GM11168 (cell line): Measurements from ENCODE around the gene PDE3A.
"Not testable (repeated sequence)": the region's sequence is repeated elsewhere in the genome, so short reads cannot be mapped to it uniquely, and the experiment has no call there.

Experiments used
- in situ Hi-C: fragments of 300-500 bp; cut with MboI; formaldehyde crosslinking; loops from one replicate; pipeline ENCODE4 v1.12.0; 2022; ENCODE audit warnings: low sequenced_read_pairs; ENCODE audit not compliant: unreplicated experiment

The PDE3A gene

GRCh38 chr12:20527417-20528163 lies 159.3 kb downstream of the PDE3A start:
- in situ Hi-C loops = no loop called here

DNA sequence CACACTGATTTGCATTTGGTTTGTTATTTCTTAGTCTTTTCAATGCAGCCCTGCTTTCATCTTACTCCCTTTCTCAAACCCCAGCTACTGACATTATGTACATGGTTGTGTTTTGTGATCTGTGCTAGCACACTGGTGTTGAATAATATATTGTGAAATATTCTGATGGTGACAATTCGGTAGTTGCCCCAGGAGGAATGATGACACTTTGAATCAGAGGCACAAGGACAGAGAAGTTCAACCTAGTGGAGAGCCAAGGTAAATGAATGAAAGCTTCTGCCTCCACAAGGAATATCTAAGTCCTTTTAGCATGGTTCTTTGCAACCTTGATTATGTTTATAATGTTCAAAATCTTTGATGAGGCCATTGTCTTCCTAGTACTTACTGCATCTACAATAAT lies 159.9 kb downstream of the PDE3A start:
- in situ Hi-C loops = no loop called here

GRCh38 chr12:20546267-20546666 lies 177.9 kb downstream of the PDE3A start:
- in situ Hi-C loops = no loop called here

GRCh38 chr12:20547816-20548575 lies 179.7 kb downstream of the PDE3A start:
- in situ Hi-C loops = no loop called here

DNA sequence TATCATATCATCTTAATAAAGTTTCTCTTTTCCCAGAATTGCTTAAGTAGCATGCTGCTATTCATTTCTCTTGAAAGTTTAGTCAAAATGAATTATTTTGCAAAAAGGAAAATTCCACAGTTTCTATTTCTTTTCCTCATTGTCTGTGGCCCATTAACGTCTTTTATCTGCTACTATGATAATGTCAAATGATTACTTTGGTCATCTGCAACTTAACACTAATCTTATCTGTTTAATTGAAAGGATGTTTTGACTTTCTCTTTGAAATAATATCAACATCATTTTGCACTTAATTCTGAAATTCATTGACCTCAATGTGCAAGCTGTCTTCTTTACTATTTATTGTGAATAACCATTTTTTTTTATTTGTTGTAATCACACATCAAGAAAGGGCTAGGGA lies 180.3 kb downstream of the PDE3A start:
- in situ Hi-C loops = no loop called here

DNA sequence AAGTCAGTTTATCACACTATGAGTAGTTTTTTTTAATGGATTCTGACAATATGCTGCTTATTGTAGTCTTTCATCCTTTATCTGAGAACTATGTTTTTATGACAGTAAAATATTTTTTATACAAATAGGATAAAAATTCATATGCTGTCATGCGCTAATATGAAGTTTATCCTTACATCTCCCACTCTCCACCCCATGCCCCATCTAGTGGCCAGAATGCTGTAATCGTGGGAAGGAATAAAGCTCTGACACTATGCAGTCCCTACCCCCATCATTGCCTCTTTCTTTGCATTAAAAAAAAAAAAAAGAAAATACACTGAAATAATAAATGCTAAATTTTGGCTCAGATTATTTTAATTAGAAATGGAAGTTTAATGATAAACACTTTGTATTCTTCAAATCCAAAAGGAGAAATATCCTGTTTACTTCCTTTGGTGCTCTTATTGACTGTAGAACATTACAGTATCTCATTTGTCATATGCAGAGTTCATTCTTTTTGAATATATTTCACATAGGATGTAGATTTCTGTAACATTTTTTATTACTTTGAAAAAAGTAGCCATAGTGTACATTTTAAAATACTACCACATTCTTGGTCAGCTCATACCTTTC lies 180.9 kb downstream of the PDE3A start:
- in situ Hi-C loops = no loop called here

DNA sequence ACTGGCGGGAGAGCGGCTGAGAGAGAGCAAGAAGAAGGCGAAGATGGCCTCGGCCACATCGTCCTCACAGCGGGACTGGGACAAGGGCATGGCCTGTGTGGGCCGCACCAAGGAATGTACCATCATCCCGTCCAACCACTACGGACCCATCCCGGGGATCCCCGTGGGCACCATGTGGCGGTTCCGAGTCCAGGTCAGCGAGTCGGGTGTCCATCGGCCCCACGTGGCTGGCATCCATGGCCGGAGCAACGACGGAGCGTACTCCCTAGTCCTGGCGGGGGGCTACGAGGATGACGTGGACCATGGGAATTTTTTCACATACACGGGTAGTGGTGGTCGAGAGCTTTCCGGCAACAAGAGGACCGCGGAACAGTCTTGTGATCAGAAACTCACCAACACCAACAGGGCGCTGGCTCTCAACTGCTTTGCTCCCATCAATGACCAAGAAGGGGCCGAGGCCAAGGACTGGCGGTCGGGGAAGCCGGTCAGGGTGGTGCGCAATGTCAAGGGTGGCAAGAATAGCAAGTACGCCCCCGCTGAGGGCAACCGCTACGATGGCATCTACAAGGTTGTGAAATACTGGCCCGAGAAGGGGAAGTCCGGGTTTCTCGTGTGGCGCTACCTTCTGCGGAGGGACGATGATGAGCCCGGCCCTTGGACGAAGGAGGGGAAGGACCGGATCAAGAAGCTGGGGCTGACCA lies 183.6 kb downstream of the PDE3A start:
- in situ Hi-C loops = not testable (repeated sequence)

DNA sequence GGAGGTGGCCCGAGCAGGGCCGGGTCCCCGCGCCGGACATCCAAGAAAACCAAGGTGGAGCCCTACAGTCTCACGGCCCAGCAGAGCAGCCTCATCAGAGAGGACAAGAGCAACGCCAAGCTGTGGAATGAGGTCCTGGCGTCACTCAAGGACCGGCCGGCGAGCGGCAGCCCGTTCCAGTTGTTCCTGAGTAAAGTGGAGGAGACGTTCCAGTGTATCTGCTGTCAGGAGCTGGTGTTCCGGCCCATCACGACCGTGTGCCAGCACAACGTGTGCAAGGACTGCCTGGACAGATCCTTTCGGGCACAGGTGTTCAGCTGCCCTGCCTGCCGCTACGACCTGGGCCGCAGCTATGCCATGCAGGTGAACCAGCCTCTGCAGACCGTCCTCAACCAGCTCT lies 184.2 kb downstream of the PDE3A start:
- in situ Hi-C loops = not testable (repeated sequence)

DNA sequence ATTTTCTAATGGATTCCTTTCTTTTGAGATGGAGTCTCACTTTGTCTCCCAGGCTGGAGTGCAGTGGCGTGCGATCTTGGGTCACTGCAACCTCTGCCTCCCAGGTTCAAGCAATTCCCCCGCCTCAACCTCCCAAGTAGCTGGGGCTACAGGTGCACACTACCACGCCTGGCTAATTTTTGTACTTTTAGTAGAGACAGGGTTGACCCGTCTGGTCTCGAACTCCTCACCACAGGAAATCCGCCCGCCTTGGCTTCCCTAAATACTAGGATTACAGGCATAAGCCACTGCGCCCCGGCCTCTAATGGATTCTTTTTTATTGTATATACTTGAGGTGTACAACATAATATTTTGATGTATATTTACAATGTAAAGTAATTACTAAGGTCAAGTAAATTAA lies 186.7 kb downstream of the PDE3A start:
- in situ Hi-C loops = no loop called here

GRCh38 chr12:20555771-20556170 lies 187.4 kb downstream of the PDE3A start:
- in situ Hi-C loops = no loop called here

DNA sequence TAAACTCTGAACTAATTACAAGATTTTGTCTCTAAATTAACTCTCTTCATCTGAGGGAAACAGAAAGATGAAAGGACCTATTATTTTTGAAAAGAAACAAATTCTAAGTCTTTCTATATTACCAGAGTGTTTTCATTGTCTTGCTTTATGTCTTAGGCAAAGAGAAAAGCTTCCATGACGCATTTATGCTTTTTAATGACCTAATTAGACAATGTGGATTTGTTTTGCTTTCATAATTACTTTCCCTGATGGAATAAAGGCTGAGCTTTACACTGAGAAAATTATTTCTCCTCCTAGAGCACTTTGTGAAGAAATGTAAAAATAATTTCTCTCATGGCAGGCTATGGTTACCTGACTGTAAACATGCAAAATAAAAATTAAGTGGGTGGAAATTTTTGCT lies 188.8 kb downstream of the PDE3A start:
- in situ Hi-C loops = no loop called here

GRCh38 chr12:20560935-20561334 lies 192.6 kb downstream of the PDE3A start:
- in situ Hi-C loops = no loop called here

- in situ Hi-C loops = no loop called here
Observed at GRCh38 chr12:20561871-20562270, 193.5 kb downstream of the PDE3A start.

DNA sequence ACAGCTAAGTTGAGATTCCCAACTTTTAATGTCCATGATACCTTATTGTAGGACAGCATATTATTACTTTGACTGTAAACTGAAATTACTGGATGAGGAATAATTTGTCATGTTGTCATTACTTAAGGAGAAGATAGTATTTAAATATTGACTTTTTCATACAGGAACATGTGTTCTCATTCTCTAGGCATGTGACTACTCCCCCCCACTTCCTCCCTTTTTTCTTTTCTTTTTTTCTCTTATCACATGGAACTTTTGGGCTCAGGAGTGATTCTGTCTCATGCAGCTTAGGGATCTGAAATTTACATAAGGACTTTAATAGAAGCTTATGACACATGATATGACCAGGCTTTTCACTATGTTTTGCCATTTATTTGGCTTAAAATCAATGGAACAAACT lies 199.1 kb downstream of the PDE3A start:
- in situ Hi-C loops = no loop called here

- in situ Hi-C loops = no loop called here
Observed at GRCh38 chr12:20572451-20572850, 204.1 kb downstream of the PDE3A start.

DNA sequence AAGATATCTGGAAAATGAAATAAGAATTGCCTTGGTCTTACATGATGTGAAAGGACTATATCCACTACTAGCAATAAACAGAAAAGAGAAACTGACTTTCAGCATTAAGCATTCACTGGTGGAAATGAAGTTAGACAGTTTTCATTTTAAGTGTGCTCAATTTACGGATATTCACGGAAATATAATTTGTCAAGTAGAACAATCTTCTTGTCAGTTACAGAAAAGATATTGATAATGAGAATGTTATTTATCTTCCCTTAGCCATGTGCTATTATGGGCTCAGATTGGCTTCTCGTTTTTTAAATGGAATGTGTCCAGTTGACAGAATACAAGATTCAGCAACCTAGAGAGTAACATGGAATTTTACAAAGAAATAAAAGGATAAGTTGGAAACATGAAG lies 208.2 kb downstream of the PDE3A start:
- in situ Hi-C loops = no loop called here

DNA sequence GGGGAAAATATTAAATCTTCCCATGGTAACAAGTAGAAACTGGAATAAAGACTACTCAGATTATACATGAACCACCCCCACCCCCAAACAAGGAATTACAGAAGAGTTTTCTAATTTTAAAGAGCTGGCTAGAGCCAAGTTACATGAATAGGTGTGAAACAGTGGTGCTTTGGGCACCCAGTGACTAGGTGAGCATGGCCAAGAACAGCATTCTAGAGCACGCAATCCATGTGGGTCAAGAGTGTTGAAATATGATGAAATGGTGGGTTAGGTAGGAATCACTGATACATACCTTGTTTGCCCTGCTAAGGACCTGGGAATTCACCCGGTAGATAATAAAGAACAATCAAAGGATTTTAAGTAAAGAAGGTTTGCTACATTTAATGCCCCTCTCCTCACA lies 208.7 kb downstream of the PDE3A start:
- in situ Hi-C loops = no loop called here

DNA sequence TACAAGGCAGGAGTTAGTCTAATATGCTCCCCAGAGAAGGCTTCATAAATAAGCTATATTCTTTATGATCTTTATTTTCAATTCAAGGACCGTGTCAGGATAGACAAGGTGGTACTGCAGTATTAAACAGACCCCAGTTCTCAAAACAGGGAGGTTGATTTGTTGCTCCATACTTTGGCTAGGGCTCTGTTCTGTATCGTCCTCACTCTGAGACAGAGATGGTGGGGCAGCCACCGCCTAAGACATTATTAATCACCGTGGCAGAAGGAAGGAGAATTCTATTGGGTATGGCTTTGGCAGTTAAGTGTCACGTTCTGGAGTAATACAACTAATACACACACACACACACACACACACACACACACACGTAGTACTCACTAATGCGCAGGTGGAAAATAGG lies 209.8 kb downstream of the PDE3A start:
- in situ Hi-C loops = no loop called here

DNA sequence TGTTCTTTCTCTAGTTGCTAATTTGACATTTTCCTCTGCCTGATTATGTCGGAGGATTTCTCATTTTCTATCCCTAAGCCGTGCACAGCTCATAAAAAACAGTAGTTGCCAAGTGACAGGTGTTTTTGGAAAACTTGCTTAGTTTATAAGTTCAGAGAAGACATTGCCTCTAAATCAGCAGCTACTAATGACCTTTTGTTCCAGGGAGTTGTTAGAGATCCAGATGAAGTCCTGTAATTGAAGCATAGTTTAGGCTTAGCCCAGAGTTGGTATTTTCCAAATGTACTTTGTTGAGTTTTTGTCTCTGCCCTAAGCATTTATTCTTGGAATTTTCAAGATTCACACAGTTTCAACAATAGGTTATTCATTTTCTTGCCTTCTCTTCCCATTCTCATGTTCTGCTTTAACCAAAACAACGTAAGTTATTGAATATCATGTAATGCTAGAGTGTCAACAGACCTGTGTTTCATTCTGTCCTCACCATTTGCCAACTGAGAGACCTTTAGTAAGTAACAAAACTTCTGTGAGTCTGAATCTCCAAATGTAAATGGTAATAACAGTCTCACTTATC lies 216.8 kb downstream of the PDE3A start:
- in situ Hi-C loops = no loop called here

- in situ Hi-C loops = no loop called here
Observed at GRCh38 chr12:20585913-20586312, 217.6 kb downstream of the PDE3A start.
